Lower lobe of right lung (tissue), 2 donors: Measurements from ENCODE around the gene KIF5C. TPM values are rescaled to one million over a fixed set of nuclear protein-coding genes. Genes with fewer than 3 reads are reported as not detected.

Source experiments
- ATAC-seq, 2 donors: fragments of 200-7000 bp; cut with Tn5 transposase; one replicate each; pipeline ENCODE4 v1.9.1; 2020 to 2022; ENCODE audit warnings: mild to moderate bottlenecking in 2 of 2, moderate library complexity in 2 of 2
- DNase-seq: peaks from one replicate; pipeline ENCODE4 v3.0.0-alpha.2; 2020
- H3K27ac ChIP-seq: fragments of 200-600 bp; one replicate; pipeline ENCODE4 v1.8.0; 2022
- H3K27me3 ChIP-seq: fragments of 200-600 bp; one replicate; pipeline ENCODE4 v1.8.0; 2022; ENCODE audit warnings: low read depth
- H3K36me3 ChIP-seq: fragments of 200-600 bp; one replicate; pipeline ENCODE4 v1.8.0; 2022; ENCODE audit warnings: mild to moderate bottlenecking
- H3K4me1 ChIP-seq: fragments of 200-600 bp; one replicate; pipeline ENCODE4 v1.8.0; 2022
- H3K4me3 ChIP-seq: fragments of 200-600 bp; one replicate; pipeline ENCODE4 v1.8.0; 2022; ENCODE audit warnings: mild to moderate bottlenecking
- H3K9me3 ChIP-seq: fragments of 200-600 bp; one replicate; pipeline ENCODE4 v1.8.0; 2022
- intact Hi-C: fragments of 100-400 bp; cut with DNase I; formaldehyde crosslinking; loops from one replicate; pipeline ENCODE4 v1.11.0; 2022
- total RNA-seq: library from RNA; stranded (reverse); fragmentation: NEBNext Ultra II Directional; extraction: Animal tissue kit (Norgen Biotek cat#: 25700); gene quantifications from one replicate; pipeline ENCODE4 v1.2.1, GENCODE V29; 2021
- TF ChIP-seq, protein P1 (sequence below): fragments of 200-600 bp; IDR thresholded peaks from one replicate; pipeline ENCODE4 v1.8.0; 2022; ENCODE audit warnings: antibody characterized with exemption, mild to moderate bottlenecking
- donor health status: DM: no; HTN: yes; CAD: no; lungs with severe emphysema.

KIF5C gene
- total RNA-seq, 1 donor from 2014 or later, result 0.47 TPM

DNA sequence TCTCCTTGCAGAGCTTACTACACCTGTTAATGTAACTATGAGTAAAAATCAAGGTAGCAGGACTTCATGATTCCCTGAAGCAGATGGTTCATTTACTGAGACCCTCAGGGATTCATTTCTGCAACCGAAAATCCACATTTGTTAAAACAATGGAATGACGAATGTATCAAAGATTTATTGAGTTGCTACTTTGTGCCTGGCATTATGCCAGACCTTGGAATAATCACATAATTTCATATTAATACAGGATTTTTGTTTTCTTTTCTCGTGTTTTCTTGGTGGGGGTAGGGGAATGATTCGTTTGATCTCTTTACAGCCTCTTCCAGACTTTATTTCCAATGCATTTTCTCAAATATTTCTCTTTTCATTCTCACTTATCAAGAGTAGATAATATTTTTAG, 8.9 kb upstream of the KIF5C start:
- Histone ChIP-seq H3K4me3 (no peak overlapping the region), H3K27me3 (no peaks in the 10 kb centered on the region), H3K27ac (no peak overlapping the region), H3K36me3 (no peaks in the 10 kb centered on the region), H3K9me3 (no peaks in the 10 kb centered on the region), H3K4me1 (no peaks in the 10 kb centered on the region)
- TF ChIP-seq, protein P1, sequence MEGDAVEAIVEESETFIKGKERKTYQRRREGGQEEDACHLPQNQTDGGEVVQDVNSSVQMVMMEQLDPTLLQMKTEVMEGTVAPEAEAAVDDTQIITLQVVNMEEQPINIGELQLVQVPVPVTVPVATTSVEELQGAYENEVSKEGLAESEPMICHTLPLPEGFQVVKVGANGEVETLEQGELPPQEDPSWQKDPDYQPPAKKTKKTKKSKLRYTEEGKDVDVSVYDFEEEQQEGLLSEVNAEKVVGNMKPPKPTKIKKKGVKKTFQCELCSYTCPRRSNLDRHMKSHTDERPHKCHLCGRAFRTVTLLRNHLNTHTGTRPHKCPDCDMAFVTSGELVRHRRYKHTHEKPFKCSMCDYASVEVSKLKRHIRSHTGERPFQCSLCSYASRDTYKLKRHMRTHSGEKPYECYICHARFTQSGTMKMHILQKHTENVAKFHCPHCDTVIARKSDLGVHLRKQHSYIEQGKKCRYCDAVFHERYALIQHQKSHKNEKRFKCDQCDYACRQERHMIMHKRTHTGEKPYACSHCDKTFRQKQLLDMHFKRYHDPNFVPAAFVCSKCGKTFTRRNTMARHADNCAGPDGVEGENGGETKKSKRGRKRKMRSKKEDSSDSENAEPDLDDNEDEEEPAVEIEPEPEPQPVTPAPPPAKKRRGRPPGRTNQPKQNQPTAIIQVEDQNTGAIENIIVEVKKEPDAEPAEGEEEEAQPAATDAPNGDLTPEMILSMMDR, result no peak
- intact Hi-C loops, result no loop called here
- DNase-seq (no peak), ATAC-seq (no peak)

- ATAC-seq (no peak), DNase-seq (no peak)
- H3K27me3 ChIP-seq, result peaks cover 7% of the 10 kb centered on the region
- intact Hi-C loops, result no loop called here
- H3K4me1 ChIP-seq, result no peaks in the 10 kb centered on the region
- no peak overlapping the region for H3K27ac ChIP-seq
- H3K9me3 ChIP-seq, result no peaks in the 10 kb centered on the region
- H3K4me3 ChIP-seq, result no peak overlapping the region
- TF ChIP-seq, protein P1, result no peak
- no peaks in the 10 kb centered on the region for H3K36me3 ChIP-seq
These were observed 7.8 kb upstream of the KIF5C start for GRCh38 chr2:148867079-148867769.

DNA sequence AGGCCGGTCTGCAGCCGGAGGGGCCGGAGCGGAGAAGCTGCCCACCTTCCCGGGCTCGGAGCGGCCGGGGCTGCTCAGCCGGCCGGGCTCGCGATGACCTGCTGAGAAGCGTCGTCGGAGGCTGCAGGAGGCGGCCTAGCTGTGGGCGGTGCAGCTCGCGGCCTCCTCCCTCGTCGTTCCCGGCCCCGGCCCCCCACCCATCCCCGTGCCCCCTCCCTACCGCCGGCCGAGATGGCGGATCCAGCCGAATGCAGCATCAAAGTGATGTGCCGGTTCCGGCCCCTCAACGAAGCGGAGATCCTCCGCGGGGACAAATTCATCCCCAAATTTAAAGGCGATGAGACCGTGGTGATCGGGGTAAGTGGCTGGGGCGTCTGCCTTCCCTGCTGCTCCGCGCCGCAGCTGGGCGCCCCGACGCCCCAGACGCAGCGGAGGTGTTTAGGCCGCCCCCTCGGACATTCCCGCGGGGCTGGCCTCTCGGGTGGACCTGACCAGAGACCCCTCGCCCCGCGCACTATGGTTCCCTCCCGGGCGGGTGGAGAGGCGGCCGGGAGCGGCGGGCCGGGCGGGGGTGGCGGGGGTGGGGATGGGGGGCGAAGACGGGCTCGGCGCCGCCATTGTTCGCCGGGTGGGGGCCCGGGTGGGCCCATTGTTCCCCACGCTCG, 492 bp downstream of the KIF5C start:
- peaks cover 3% of the 10 kb centered on the region for H3K9me3 ChIP-seq
- ATAC-seq (peak; percentile 23 to 43), DNase-seq (no peak)
- TF ChIP-seq, protein P1, result no peak
- no peaks in the 10 kb centered on the region for H3K36me3 ChIP-seq
- intact Hi-C loops, result no loop called here
- peaks cover 54% of the 10 kb centered on the region for H3K27me3 ChIP-seq
- H3K4me3 ChIP-seq, result peak overlapping the region; percentile 53
- peaks cover 24% of the 10 kb centered on the region for H3K4me1 ChIP-seq
- H3K27ac ChIP-seq, result no peak overlapping the region

DNA sequence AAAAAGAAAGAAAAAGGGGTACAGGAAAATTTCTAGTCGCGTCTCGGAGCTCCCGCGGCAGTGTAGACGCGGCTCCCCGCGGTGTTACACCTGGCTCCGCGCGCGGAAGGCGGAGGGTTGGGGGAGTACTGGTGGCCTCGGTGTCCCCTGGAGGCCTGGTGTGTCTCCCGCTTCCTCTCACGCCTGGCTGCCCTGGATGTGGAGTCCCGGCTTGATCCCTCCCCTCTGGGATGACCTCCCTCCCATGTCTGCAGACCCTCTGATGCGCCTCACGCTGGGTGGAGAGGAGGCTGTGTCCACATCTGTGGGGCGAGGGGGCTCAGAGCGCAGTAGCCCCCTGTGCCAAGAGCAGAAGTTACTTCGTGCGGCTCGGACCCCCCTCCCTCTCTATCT, 1.2 kb downstream of the KIF5C start:
- H3K4me1 ChIP-seq, result peaks cover 24% of the 10 kb centered on the region
- no peak overlapping the region for H3K27ac ChIP-seq
- H3K4me3 ChIP-seq, result peak overlapping the region; percentile 53
- no peaks in the 10 kb centered on the region for H3K36me3 ChIP-seq
- ATAC-seq (peak; percentile 16 to 19), DNase-seq (no peak)
- H3K27me3 ChIP-seq, result peaks cover 54% of the 10 kb centered on the region
- H3K9me3 ChIP-seq, result peaks cover 6% of the 10 kb centered on the region
- TF ChIP-seq, protein P1, result no peak
- intact Hi-C loops, result no loop called here

GRCh38 chr2:148876595-148877402, 1.8 kb downstream of the KIF5C start:
- Histone ChIP-seq H3K9me3 (peaks cover 6% of the 10 kb centered on the region), H3K4me3 (peak overlapping the region; percentile 53), H3K27me3 (peaks cover 49% of the 10 kb centered on the region), H3K36me3 (no peaks in the 10 kb centered on the region), H3K27ac (no peak overlapping the region), H3K4me1 (peaks cover 24% of the 10 kb centered on the region)
- TF ChIP-seq, protein P1, result no peak
- intact Hi-C loops, result no loop called here
- peak; percentile 6 to 40 for ATAC-seq
- peak; percentile 46 for DNase-seq
